Measurements from ENCODE around the gene PNN.
"Not testable (repeated sequence)": the region's sequence is repeated elsewhere in the genome, so short reads cannot be mapped to it uniquely, and the experiment has no call there.

The PNN gene

GRCh38 chr14:39174560-39175444 lies at the start of gene PNN:
Gene PNN, plus strand, starts transcription at chr14:39175254. Its CDS starts 26 bp downstream, at chr14:39175280.
- DNase-seq (ENCODE audit: low spot score) = peak; percentile 99

GRCh38 chr14:39137835-39138234 lies 37.2 kb upstream of the PNN start:
- DNase-seq (ENCODE audit: low spot score) = not testable (repeated sequence)

GRCh38 chr14:39138440-39138839 lies 36.6 kb upstream of the PNN start:
- no peak for DNase-seq (ENCODE audit: low spot score)

GRCh38 chr14:39140170-39140569 lies 34.9 kb upstream of the PNN start:
- DNase-seq (ENCODE audit: low spot score) = no peak

DNA sequence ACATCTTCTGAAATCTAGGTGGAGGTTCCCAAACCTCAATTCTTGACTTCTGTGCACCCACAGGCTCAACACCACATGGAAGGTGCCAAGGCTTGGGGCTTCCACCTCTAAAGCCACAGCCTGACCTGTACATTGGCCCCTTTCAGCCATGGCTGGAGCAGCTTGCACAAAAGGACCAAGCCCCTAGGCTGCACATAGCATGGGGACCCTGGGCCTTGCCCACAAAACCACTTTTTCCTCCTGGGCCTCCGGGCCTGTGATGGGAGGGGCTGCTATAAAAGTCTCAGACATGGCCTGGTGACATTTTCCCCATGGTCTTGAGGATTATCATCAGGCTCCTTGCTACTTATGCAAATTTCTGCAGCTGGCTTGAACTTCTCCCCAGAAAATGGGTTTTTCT lies 33.4 kb upstream of the PNN start:
- not testable (repeated sequence) for DNase-seq (ENCODE audit: low spot score)

DNA sequence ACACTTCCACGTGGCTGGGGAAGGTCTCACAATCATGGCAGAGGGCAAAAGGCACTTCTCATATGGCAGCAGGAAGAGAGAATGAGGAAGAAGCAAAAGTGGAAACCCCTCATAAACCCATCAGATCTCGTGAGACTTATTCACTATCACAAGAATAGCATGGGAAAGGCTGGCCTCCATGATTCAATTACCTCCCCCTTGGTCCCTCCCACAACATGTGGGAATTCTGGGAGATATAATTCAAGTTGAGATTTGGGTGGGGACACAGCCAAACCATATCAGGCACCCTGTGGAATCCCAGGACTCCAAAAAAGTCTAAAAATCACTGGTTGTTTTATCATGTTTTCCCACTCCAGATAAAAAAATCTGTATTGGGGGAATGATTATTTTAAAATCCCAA lies 31.8 kb upstream of the PNN start:
- DNase-seq (ENCODE audit: low spot score) = not testable (repeated sequence)

GRCh38 chr14:39145266-39145966 lies 29.6 kb upstream of the PNN start:
- DNase-seq (ENCODE audit: low spot score) = no peak

DNA sequence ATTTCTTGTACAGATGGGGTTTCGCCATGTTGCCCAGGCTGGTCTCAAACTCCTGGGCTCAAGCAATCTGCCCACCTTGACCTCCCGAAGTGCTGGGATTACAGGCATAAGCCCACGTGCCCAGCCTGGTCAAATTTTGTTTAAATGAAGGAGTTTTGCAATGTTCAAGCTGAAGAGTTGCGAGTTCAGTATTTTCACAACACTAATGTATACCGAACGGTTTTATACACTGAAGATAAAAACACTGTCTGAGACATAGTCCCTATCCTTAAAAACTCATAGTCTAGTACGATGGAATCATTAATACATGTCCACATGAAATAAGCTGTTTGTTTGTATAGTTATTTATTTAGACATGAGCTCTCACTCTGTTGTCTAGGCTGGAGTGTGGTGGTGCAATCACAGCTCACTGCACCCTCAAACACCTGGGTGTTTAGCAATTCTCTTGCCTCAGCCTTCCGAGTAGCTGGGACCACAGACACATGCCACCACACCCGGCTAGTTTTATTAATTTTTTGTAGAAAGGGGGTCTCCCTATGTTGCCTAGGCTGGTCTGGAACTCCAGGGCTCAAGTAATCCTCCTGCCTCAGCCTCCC lies 20.4 kb upstream of the PNN start:
- DNase-seq (ENCODE audit: low spot score) = no peak

DNA sequence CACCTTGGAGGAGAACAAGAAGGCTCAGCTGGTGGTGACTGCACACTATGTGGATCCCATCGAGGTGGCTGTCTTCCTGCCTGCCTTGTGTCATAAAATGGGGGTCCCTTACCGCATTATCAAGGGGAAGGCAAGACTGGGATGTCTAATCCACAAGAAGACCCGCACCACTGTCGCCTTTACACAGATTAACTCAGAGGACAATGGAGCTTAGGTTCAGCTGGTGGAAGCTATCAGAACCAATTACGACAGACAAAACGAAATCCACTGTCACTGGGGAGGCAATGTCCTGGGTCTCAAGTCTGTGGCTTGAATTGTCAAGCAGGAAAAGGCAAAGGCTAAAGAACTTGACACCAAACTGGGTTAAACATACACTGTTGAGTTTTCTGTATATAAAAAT lies 17.6 kb upstream of the PNN start:
- no peak for DNase-seq (ENCODE audit: low spot score)

- no peak for DNase-seq (ENCODE audit: low spot score)
Observed at GRCh38 chr14:39158222-39158858, 16.7 kb upstream of the PNN start.

- DNase-seq (ENCODE audit: low spot score) = no peak
Observed at GRCh38 chr14:39160494-39160893, 14.6 kb upstream of the PNN start.

GRCh38 chr14:39167797-39168320 lies 7.2 kb upstream of the PNN start:
- not testable (repeated sequence) for DNase-seq (ENCODE audit: low spot score)

GRCh38 chr14:39168591-39168990 lies 6.5 kb upstream of the PNN start:
- DNase-seq (ENCODE audit: low spot score) = no peak

DNA sequence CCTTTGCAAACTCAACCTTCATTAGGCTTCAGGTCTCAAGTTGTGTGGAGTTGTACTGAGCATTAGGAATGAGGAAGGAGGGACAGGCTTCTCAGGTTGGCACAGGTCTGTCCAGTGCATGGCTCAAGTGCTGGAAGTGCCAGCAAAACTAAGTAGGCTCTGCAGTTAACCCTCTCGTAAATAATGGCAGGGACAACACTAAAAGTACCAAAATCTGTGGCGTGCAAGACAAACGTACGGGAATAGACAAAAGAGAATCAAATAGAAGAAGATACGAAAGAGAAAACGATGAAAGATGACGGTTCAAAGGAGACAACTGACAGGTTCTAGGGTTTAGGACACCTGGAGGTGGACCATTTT lies 5.5 kb upstream of the PNN start:
- DNase-seq (ENCODE audit: low spot score) = peak; percentile 46

DNA sequence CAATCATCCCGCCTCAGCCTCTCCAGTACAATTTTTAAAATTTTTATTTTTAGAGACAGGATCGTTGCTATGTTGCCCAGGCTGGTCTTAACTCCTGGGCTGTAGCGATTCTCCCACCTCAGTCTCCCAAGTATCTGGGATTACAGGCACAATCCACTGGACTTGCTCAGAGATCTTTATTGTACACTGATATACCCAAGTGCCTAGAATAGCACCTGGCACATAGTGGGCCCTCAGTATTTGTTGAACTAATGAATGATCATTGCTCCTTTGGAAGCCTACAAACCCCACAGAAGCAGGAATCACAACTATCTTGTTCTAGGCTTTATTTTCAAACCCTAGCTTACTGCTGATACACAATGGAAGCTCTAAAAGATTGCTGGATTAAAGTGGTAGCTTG lies 1.9 kb upstream of the PNN start:
- no peak for DNase-seq (ENCODE audit: low spot score)

GRCh38 chr14:39175445-39176262 lies 600 bp downstream of the PNN start:
- peak; percentile 48 for DNase-seq (ENCODE audit: low spot score)

DNA sequence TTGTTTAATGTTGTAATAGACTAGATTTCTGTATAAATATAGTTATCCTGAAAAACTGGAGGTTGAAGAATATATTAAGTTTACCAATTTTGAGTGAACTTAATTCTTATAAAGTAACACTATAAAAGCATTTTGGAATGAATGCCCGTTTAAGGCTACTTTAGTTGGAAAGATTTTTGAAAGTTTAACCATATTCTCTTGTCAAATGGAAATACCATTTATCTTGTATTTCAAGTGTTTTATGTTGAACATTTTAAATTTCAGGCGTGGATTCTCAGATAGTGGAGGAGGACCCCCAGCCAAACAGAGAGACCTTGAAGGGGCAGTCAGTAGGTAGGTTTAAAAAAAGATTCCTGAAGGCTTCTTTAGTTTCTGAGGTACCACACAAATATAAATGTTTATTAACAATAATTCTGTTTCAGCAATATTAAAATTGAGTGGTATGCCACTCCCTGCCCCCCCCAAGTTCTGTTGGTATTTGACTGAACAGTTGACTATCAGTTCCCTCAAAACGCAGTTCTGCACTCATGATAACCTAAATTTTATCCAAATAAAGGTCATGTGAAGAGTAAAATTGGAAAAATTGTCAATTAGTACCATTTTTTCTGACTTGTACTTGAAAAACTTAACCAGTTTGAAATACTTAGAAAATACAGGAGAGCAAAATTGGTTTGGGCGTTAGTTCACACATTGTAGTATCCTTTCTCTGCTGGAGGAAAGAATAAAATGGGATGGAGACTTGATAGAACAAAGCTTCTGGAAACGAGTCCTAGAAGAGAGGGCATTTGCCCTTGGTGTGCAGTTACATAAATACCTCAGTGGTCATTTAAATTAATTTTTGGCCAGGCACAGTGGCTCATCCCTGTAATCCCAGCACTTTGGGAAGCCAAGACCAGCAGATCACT lies 1.5 kb downstream of the PNN start:
- no peak for DNase-seq (ENCODE audit: low spot score)

DNA sequence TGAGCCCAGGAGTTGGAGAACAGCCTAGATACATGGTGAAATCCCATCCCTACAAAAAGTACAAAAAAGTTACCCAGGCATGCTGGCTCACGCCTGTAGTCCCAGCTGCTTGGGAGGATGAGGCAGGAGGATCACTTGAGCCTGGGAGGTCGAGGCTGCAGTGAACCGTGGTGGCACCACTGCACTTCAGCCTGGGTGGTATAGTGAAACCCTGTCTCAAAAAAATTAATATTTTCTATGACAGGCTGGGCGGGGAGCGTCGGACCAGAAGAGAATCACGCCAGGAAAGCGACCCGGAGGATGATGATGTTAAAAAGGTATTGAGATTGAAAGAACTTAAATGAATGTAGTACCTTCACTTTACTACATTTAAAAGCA lies 2.1 kb downstream of the PNN start:
- no peak for DNase-seq (ENCODE audit: low spot score)

- no peak for DNase-seq (ENCODE audit: low spot score)
Observed at GRCh38 chr14:39179042-39179441, 4.0 kb downstream of the PNN start.

- no peak for DNase-seq (ENCODE audit: low spot score)
Observed at GRCh38 chr14:39180553-39180952, 5.5 kb downstream of the PNN start.

Measured in RKO (cell line).